ENCODE data around the gene RNF225.
A peak's percentile ranks its signal among the peaks of the same experiment; 100 is the strongest.
"Not testable (repeated sequence)": the region's sequence is repeated elsewhere in the genome, so short reads cannot be mapped to it uniquely, and the experiment has no call there.

RNF225 gene

GRCh38 chr19:58400916-58401839 is 5.7 kb downstream of the RNF225 start:
- DNase-seq: peak; percentile 99 to 100
- H3K4me1 ChIP-seq: peaks cover 0 to 23% (median 20%) of the 10 kb centered on the region in 4 donors
- intact Hi-C loops (cut with DNase I; ENCODE audit: low total_unique reads): no loop called here
- TF ChIP-seq CTCF (IDR thresholded peaks at IDR 0.05): peak in 1 of 2 experiments; percentile 9
- peak overlapping the region; percentile 53 to 61 for H3K4me3 ChIP-seq
- peak overlapping the region; percentile 63 to 72 for H3K27ac ChIP-seq
- peaks cover 0 to 13% of the 10 kb centered on the region in 2 donors for H3K27me3 ChIP-seq
- no peaks in the 10 kb centered on the region for H3K9me3 ChIP-seq
- H3K36me3 ChIP-seq: no peaks in the 10 kb centered on the region

GRCh38 chr19:58401840-58402421 is 6.5 kb downstream of the RNF225 start:
- H3K4me3 ChIP-seq: peak overlapping the region; percentile 53 to 61
- H3K4me1 ChIP-seq: peaks cover 0 to 22% (median 16%) of the 10 kb centered on the region in 4 donors
- H3K36me3 ChIP-seq: no peaks in the 10 kb centered on the region
- TF ChIP-seq CTCF (IDR thresholded peaks at IDR 0.05): no peak
- DNase-seq: no peak
- peak overlapping the region; percentile 63 to 72 for H3K27ac ChIP-seq
- H3K9me3 ChIP-seq: no peaks in the 10 kb centered on the region
- H3K27me3 ChIP-seq: peaks cover 0 to 7% of the 10 kb centered on the region in 2 donors
- intact Hi-C loops (cut with DNase I; ENCODE audit: low total_unique reads): no loop called here

GRCh38 chr19:58403920-58404478 is 8.5 kb downstream of the RNF225 start:
- intact Hi-C loops (cut with DNase I; ENCODE audit: low total_unique reads); H3K27ac ChIP-seq; H3K36me3 ChIP-seq; H3K27me3 ChIP-seq; DNase-seq; H3K9me3 ChIP-seq; H3K4me3 ChIP-seq: not testable (repeated sequence)
- peaks cover 0 to 30% (median 25%) of the 10 kb centered on the region in 4 donors for H3K4me1 ChIP-seq

- Histone ChIP-seq H3K27ac (peak overlapping the region in 1 of 2 donors; percentile 86), H3K4me3 (peak overlapping the region; percentile 76 to 99), H3K4me1 (peaks cover 0 to 24% (median 20%) of the 10 kb centered on the region in 4 donors), H3K9me3 (no peaks in the 10 kb centered on the region), H3K27me3 (no peaks in the 10 kb centered on the region), H3K36me3 (peaks cover 0 to 6% (median 0%) of the 10 kb centered on the region in 3 donors)
- intact Hi-C loops (cut with DNase I; ENCODE audit: low total_unique reads): no loop called here
- TF ChIP-seq CTCF (IDR thresholded peaks at IDR 0.05): no peak
- no peak for DNase-seq
These were observed 11.6 kb downstream of the RNF225 start for GRCh38 chr19:58406818-58407657.

GRCh38 chr19:58407658-58408151 is 12.2 kb downstream of the RNF225 start:
- no peak for TF ChIP-seq CTCF (IDR thresholded peaks at IDR 0.05)
- intact Hi-C loops (cut with DNase I; ENCODE audit: low total_unique reads): no loop called here
- DNase-seq: peak in 1 of 2 donors; percentile 62

More at GRCh38 chr19:58407658-58408151, 12.2 kb downstream of the RNF225 start:
- Histone ChIP-seq H3K27ac (peak overlapping the region; percentile 86 to 92), H3K4me1 (peaks cover 0 to 22% (median 18%) of the 10 kb centered on the region in 4 donors), H3K9me3 (no peaks in the 10 kb centered on the region), H3K27me3 (no peaks in the 10 kb centered on the region), H3K36me3 (peaks cover 0 to 6% (median 0%) of the 10 kb centered on the region in 3 donors), H3K4me3 (peak overlapping the region; percentile 76 to 99)

All from tibial artery (tissue), 4 donors.